Ovary (tissue), 3 donors: ENCODE data around the gene DNAJB8.

ENCODE experiments used
- CTCF ChIP-seq, 3 donors: fragments of 450-650 bp in 2 of 3; fragments of 200-600 bp in 1 of 3; IDR thresholded peaks; one replicate each; pipeline versions ENCODE4 v1.5.1 to v1.8.0; 2016 to 2022; ENCODE audit warnings: antibody characterized with exemption in 3 of 3, mild to moderate bottlenecking in 1 of 3
- POLR2A ChIP-seq: fragments of 450-650 bp; IDR thresholded peaks from one replicate; pipeline ENCODE4 v1.6.1; 2017; ENCODE audit warnings: antibody characterized with exemption, mild to moderate bottlenecking, moderate library complexity
- donor health status: DM: no; HTN: no; CAD: no.

- no peak for TF ChIP-seq CTCF (IDR thresholded peaks at IDR 0.05)
- no peak for TF ChIP-seq POLR2A
These were observed 20.2 kb upstream of the DNAJB8 start for GRCh38 chr3:128486681-128487537.
